Natural killer cell (primary cell): Measurements from ENCODE around the gene CDC42BPA. TPM values are rescaled to one million over a fixed set of nuclear protein-coding genes. Genes with fewer than 3 reads are reported as not detected.

Experiments
- ATAC-seq, 3 donors: fragments of 150-1000 bp in 2 of 3; fragments of 200-7000 bp in 1 of 3; cut with Tn5 transposase; 1 replicate in 1 of 3; 2 replicates in 2 of 3; pipeline ENCODE4 v1.10.0; 2021; ENCODE audit warnings: mild to moderate bottlenecking in 2 of 3, moderate library complexity in 2 of 3
- DNase-seq, 2 donors: peaks; one replicate each; pipeline versions ENCODE4 v3.0.0 to v3.0.0-alpha.2; 2013 to 2021; ENCODE audit warnings: mixed read lengths in 1 of 2
- H3K27ac ChIP-seq: one replicate; pipeline ENCODE4 v1.5.1; 2013; ENCODE audit warnings: mild to moderate bottlenecking, low read length
- H3K27me3 ChIP-seq: one replicate; pipeline ENCODE4 v1.6.1; 2013; ENCODE audit warnings: low read length; ENCODE audit not compliant: control insufficient read depth, insufficient read depth
- H3K36me3 ChIP-seq: one replicate; pipeline ENCODE4 v1.6.1; 2013; ENCODE audit warnings: low read length; ENCODE audit not compliant: control insufficient read depth, insufficient read depth
- H3K4me1 ChIP-seq: one replicate; pipeline ENCODE4 v1.6.1; 2013; ENCODE audit warnings: low read length; ENCODE audit not compliant: control insufficient read depth, insufficient read depth
- H3K4me3 ChIP-seq: one replicate; pipeline ENCODE4 v1.5.1; 2013; ENCODE audit warnings: low read length
- H3K9me3 ChIP-seq: one replicate; pipeline ENCODE4 v1.6.1; 2013; ENCODE audit warnings: low read length; ENCODE audit not compliant: control insufficient read depth, insufficient read depth
- H3K27ac Mint-ChIP-seq, 2 donors: one replicate each; pipeline ENCODE4 v1.8.0; 2022; ENCODE audit warnings: mild to moderate bottlenecking in 2 of 2, mixed read lengths in 2 of 2, moderate library complexity in 1 of 2
- H3K27me3 Mint-ChIP-seq, 2 donors: one replicate each; pipeline ENCODE4 v1.8.0; 2022; ENCODE audit warnings: low read depth in 2 of 2, mixed read lengths in 2 of 2
- H3K36me3 Mint-ChIP-seq: one replicate; pipeline ENCODE4 v1.8.0; 2022; ENCODE audit warnings: mixed read lengths
- H3K4me1 Mint-ChIP-seq, 2 donors: one replicate each; pipeline ENCODE4 v1.8.0; 2022; ENCODE audit warnings: mixed read lengths in 2 of 2
- H3K4me3 Mint-ChIP-seq: one replicate; pipeline ENCODE4 v1.8.0; 2022; ENCODE audit warnings: mild to moderate bottlenecking, moderate library complexity, mixed read lengths
- H3K9me3 Mint-ChIP-seq, 2 donors: one replicate each; pipeline ENCODE4 v1.8.0; 2022; ENCODE audit warnings: mixed read lengths in 2 of 2
- WGBS: methylation state at CpG from one replicate; pipeline ENCODE4 v1.1.7; 2013; ENCODE audit warnings: missing lambda C conversion rate; ENCODE audit not compliant: insufficient coverage; 5-methylcytosine and 5-hydroxymethylcytosine counted together
- intact Hi-C: fragments of 100-400 bp; cut with micrococcal nuclease; formaldehyde crosslinking; loops from one replicate; pipeline ENCODE4 v1.14.2; 2022
- total RNA-seq, 4 donors: library from RNA; stranded (reverse); fragments of 120-200 nt in 1 of 4; gene quantifications; one replicate each; pipeline versions ENCODE4 v1.2.3 to v1.2.4, GENCODE V29; 2013 to 2022
- TF ChIP-seq, protein P1 (sequence below): fragments of 200-600 bp; IDR thresholded peaks from one replicate; pipeline ENCODE4 v1.8.0; 2022; ENCODE audit warnings: antibody characterized with exemption

Gene CDC42BPA
- total RNA-seq, 3 donors from 2014 or later (not counting 1 experiment from before 2014, with no cell fraction given): 0.14 to 2.4 (median 0.77) TPM

DNA sequence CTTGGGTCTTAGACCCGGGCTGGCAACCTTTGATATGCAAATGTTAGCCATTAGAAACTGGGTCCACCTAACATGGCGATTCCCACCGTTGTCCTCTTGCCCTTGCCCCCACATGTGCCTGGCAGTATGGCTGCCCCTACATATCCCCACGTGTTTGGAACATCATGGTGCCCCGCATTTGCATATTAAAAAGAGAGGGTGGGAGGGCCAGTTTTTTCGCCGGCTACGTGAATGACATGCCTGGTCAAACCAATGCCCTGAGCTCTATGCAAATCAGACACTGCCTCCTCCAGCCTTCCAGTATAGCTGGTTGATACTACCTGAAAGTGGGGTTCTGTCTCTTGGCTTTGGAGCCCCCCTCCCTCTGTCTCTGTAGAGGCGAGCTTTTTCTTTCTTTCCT is 133.0 kb downstream of the CDC42BPA start:
- Mint-ChIP-seq H3K27me3 (peaks cover 6 to 34% of the 10 kb centered on the region in 2 donors), H3K9me3 (no peaks in the 10 kb centered on the region), H3K4me1 (no peaks in the 10 kb centered on the region), H3K36me3 (no peaks in the 10 kb centered on the region), H3K27ac (no peak overlapping the region), H3K4me3 (no peak overlapping the region)
- no peaks in the 10 kb centered on the region for H3K4me1 ChIP-seq
- H3K27me3 ChIP-seq: no peaks in the 10 kb centered on the region
- H3K4me3 ChIP-seq: no peak overlapping the region
- H3K27ac ChIP-seq: no peak overlapping the region
- 98% methylated on average over 9 of the region's 9 CpGs for WGBS
- TF ChIP-seq, protein P1, sequence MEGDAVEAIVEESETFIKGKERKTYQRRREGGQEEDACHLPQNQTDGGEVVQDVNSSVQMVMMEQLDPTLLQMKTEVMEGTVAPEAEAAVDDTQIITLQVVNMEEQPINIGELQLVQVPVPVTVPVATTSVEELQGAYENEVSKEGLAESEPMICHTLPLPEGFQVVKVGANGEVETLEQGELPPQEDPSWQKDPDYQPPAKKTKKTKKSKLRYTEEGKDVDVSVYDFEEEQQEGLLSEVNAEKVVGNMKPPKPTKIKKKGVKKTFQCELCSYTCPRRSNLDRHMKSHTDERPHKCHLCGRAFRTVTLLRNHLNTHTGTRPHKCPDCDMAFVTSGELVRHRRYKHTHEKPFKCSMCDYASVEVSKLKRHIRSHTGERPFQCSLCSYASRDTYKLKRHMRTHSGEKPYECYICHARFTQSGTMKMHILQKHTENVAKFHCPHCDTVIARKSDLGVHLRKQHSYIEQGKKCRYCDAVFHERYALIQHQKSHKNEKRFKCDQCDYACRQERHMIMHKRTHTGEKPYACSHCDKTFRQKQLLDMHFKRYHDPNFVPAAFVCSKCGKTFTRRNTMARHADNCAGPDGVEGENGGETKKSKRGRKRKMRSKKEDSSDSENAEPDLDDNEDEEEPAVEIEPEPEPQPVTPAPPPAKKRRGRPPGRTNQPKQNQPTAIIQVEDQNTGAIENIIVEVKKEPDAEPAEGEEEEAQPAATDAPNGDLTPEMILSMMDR: no peak
- intact Hi-C loops: no loop called here
- DNase-seq: no peak
- no peaks in the 10 kb centered on the region for H3K36me3 ChIP-seq
- no peaks in the 10 kb centered on the region for H3K9me3 ChIP-seq
- ATAC-seq: no peak

DNA sequence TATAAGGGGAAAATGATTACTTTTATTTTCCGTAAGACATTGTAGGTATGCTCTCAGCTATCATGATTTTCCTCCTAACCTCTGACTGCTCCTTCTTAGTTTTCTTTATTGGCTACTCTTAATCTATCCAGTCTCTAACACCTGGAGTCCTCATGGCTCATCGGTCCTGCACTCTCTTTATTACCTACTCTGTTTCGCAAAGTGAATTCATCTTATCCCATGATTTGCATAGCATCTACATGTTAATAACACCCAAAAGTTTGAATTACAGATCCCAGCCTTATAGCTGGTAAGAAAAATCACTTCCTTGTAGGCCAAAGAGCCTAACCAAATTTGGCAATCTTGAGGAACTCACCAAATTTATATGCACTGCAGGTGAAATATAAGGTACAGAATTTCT is 136.3 kb downstream of the CDC42BPA start:
- 98% methylated on average over 3 of the region's 3 CpGs for whole genome bisulfite sequencing
- Mint-ChIP-seq H3K36me3 (no peaks in the 10 kb centered on the region), H3K9me3 (no peaks in the 10 kb centered on the region), H3K4me1 (no peaks in the 10 kb centered on the region), H3K4me3 (no peak overlapping the region), H3K27ac (no peak overlapping the region), H3K27me3 (peaks cover 0 to 29% of the 10 kb centered on the region in 2 donors)
- H3K27me3 ChIP-seq: peaks cover 2% of the 10 kb centered on the region
- no peaks in the 10 kb centered on the region for H3K4me1 ChIP-seq
- intact Hi-C loops: no loop called here
- TF ChIP-seq, protein P1: no peak
- no peaks in the 10 kb centered on the region for H3K9me3 ChIP-seq
- H3K36me3 ChIP-seq: no peaks in the 10 kb centered on the region
- H3K27ac ChIP-seq: no peak overlapping the region
- ATAC-seq (no peak), DNase-seq (no peak)
- no peak overlapping the region for H3K4me3 ChIP-seq

DNA sequence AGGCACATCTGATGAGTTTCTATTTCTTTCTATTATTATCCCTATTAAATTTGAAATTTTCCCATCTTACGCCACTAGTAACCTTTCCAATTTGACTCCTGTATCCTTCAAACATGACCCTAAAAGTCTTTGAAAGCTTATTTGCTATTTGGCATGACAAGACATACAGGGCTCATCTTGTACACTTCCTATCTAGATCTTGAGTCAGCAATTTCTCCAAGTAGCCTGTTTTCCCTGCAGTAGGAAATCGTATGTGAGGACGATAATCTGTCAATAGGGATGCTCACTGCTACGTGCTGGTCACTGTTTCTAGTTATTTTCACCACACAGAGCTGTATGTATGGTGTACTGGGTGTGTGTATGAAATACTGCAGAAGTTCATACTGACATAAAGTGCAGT is 142.7 kb downstream of the CDC42BPA start:
- Histone ChIP-seq H3K4me3 (no peak overlapping the region), H3K9me3 (no peaks in the 10 kb centered on the region), H3K4me1 (no peaks in the 10 kb centered on the region), H3K27me3 (peaks cover 4% of the 10 kb centered on the region), H3K36me3 (no peaks in the 10 kb centered on the region), H3K27ac (no peak overlapping the region)
- TF ChIP-seq, protein P1: no peak
- WGBS: 88% methylated on average over 4 of the region's 4 CpGs
- Mint-ChIP-seq H3K9me3 (no peaks in the 10 kb centered on the region), H3K4me1 (no peaks in the 10 kb centered on the region), H3K27ac (no peak overlapping the region), H3K4me3 (no peak overlapping the region), H3K27me3 (peaks cover 3 to 35% of the 10 kb centered on the region in 2 donors), H3K36me3 (no peaks in the 10 kb centered on the region)
- intact Hi-C loops: no loop called here
- DNase-seq: no peak
- ATAC-seq: no peak

DNA sequence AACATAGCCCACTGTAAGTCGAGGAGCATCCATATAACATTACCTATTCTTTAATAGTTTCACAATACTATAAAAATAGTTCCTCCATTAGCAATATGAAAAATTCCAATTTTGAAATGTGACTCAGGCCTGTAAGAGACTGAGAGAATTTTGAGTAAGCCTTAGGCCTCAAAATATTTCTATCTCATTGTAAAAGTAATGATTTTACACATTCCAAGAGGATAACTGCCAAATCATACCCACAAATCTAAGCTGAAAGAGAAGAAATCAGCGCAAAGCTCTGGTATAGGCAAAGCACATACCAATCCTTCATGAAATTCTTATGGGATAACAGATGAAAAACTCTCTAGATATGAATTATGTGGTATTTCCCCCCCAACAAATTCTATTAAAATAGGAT is 144.1 kb downstream of the CDC42BPA start:
- H3K9me3 Mint-ChIP-seq: no peaks in the 10 kb centered on the region
- intact Hi-C loops: no loop called here
- Histone ChIP-seq H3K36me3 (no peaks in the 10 kb centered on the region), H3K9me3 (no peaks in the 10 kb centered on the region), H3K27ac (no peak overlapping the region), H3K4me3 (no peak overlapping the region), H3K27me3 (peaks cover 4% of the 10 kb centered on the region), H3K4me1 (no peaks in the 10 kb centered on the region)
- 80% methylated on average over 1 of the region's 2 CpGs for WGBS
- no peaks in the 10 kb centered on the region for H3K4me1 Mint-ChIP-seq
- no peak for ATAC-seq
- no peak overlapping the region for H3K27ac Mint-ChIP-seq
- H3K27me3 Mint-ChIP-seq: peaks cover 6 to 49% of the 10 kb centered on the region in 2 donors
- no peak for DNase-seq
- H3K36me3 Mint-ChIP-seq: no peaks in the 10 kb centered on the region
- TF ChIP-seq, protein P1: no peak
- H3K4me3 Mint-ChIP-seq: no peak overlapping the region
